HG03460 (cell line): ENCODE data around the gene SLX9.
"Not testable (repeated sequence)": the region's sequence is repeated elsewhere in the genome, so short reads cannot be mapped to it uniquely, and the experiment has no call there.

Source experiments
- ATAC-seq: cut with Tn5 transposase; IDR thresholded peaks from one replicate; pipeline ENCODE4 v1.9.1; 2021; ENCODE audit not compliant: unreplicated experiment

Gene SLX9

DNA sequence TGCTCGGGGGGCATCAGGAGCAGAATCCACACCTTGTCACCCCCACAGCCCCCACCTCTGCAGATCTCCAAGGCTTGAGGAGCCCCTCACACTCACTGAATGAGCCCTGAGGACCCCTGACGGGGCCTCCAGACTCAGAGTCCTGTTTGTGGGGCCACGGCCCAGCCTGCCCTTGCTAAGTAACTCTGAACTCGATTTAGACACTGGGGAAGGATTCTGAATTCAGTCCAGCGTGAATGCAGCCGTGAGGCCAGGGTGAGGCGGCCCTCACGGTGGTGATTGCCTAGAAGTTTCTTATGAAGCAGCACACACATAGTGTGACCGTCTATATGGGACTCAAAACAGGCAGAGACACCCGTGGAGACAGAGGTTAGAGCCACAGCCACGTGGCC, 75.6 kb downstream of the SLX9 start:
- no peak for ATAC-seq

- ATAC-seq = no peak
These were observed 76.2 kb downstream of the SLX9 start for GRCh38 chr21:45016031-45016405.

- no peak for ATAC-seq
These were observed 76.7 kb downstream of the SLX9 start for GRCh38 chr21:45016406-45017038.

DNA sequence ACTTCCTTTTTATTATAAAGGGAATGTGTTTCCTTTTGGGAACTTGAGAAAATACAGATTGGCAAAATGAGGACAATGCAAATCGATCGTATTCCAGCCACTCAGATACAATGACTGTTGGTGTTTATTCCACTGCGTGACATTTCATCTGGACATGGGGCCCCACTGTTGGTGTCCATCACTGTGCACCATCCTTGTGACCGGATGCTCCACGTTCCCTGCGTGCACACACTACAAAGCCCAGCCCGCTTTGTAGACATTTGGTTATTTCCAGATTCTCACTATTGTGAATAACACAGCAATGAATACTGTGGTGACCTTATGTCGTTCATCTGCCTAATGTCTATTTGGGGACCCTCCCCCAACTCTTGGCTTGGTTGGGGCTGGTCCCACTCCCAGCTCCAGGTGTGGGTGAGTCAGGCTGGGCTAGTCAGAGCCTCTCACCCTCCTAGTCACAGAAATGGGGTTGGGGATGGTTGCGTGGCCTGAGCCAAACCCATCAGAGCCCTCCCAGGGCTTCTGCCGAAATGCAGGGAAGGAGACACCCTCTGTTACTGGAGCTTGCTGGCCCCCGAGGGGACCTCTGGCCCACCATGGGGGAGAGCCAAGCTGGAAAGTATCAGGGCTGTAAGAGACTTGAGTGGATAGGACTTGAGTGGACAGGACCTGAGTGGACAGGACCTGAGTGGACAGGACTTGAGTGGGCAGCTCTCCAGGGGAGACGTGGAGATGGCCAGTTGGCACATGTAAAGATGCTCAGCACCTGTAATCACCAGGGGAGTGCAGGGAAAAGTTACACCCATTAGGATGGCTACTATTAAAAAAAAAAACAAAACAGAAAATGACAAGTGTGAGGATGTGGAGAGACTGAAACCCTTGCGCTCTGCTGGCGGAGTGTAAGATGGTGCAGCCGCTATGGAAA, 77.5 kb downstream of the SLX9 start:
- no peak for ATAC-seq

- no peak for ATAC-seq
These were observed 78.6 kb downstream of the SLX9 start for GRCh38 chr21:45018131-45019075.

GRCh38 chr21:45019076-45019886, 79.5 kb downstream of the SLX9 start:
- ATAC-seq = no peak

DNA sequence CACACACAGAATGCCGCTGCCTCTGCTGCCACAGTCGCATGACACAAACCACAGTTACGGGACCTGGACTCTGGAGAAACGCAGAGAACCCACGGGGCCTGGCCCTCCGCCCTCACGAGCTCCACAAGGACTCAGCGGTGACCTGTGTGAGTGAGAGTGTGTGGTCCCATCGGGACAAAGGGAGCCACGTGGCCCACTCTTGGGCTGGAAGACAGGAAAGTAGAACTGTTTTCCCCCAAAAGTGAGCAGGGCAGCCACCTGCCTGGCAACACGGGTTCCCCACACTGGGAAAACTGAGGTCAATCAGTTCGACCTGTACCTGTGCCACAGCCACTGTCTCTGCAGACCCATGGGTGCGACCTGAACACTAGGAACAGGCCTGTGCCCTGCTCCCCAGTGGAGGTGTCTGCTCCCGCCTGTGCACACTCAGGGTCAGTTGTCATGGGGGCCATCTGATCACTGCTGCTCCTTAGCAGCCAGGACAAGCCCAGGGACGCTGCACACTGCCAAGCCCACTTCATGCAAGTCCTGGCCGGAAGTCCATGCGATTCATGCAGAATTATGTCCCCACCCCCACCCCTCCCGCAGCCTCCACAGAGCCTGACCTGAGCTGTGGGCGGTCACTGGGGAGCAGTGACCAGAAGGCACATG, 80.2 kb downstream of the SLX9 start:
- ATAC-seq = no peak

DNA sequence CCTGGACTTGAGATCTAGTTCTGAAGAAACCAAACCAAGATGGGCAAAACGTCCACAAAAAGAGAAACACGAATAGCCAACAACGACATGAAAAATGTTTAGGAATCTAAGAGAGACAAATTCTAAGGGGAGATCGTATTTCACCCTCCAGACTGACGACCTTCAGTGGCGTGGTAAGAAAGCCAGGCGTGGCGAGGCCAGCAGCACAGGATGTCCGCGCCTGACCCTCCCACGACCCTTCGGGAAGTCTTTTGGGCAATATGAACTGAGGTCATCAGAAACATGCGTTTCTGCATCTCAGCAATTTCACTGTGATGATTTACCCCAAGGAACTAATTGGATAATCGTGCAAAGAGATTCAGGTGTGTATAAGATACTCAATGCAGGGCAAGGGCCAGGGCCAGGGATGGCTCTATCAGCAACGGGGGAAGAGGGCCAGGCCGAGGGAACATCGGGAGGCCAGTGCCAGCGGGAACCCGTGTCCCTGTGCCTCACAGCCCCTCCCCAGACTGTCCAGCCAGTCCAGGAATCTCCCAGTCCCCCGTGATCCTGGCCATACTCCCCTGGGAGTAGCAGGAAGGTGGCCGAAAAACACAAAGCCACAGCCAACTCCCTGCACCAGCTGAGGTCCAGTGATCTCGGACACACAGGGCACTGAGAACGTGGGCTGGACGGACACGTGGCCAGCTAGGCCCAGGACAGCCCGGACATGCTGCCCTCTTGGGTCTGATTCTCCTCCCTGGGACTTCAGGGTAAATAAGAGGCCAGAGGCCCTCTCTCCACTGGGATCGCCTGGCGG, 81.0 kb downstream of the SLX9 start:
- no peak for ATAC-seq

DNA sequence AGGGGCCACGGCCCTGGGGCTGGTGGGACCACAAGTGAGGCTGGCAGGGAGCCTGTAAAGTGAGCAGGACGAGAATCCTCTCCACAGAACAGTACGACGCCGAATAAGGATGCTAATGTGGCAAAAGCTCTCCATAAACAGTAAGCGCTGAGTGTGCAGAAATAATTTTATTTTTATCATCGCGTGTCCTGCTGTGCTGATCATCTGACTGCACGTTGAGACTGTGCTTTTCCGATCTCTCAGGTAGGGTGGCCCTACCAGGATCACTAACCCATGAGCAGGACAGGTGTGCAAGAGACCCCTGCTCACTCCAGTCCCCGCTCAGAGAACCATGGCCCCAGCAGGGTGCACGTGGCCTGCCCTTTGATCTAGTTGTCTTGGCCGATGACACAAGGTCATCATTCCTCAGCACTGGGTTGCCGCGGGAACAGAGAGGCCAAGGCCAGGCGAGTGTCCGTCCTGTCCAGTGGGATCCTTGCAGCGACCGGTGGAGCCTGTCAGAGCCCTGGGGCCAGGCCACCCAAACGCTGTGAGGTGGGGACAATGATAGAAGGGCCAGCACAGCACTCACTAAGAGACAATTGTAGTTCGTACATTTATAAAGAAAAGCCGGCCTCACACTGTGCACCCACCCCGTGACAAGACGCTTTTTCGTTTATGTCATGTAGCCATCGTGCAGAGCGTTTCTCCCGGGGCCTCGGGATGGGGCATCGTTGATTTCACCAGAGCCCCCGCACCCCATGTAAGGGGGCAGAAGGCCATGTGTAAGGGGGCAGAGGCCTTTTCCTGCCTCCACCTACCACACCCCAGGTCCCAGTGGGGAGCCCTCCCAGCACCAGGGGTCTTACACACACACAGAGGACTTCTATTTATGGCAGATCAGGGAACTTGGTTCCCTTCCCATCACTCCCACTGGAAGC, 81.9 kb downstream of the SLX9 start:
- no peak for ATAC-seq

- no peak for ATAC-seq
These were observed 82.5 kb downstream of the SLX9 start for GRCh38 chr21:45022348-45022675.

GRCh38 chr21:45022736-45023135, 82.9 kb downstream of the SLX9 start:
- ATAC-seq = no peak

GRCh38 chr21:45024516-45024915, 84.7 kb downstream of the SLX9 start:
- not testable (repeated sequence) for ATAC-seq

GRCh38 chr21:45026066-45026745, 86.4 kb downstream of the SLX9 start:
- ATAC-seq = no peak
